ENCODE data around the gene TAS2R14. TPM values are rescaled to one million over a fixed set of nuclear protein-coding genes. Genes with fewer than 3 reads are reported as not detected.

The TAS2R14 gene
- total RNA-seq, 1 donor from 2014 or later = 3.5 TPM

GRCh38 chr12:10941916-10942607 is 3.0 kb upstream of the TAS2R14 start:
- no peak for DNase-seq
- Mint-ChIP-seq H3K27me3 (no peaks in the 10 kb centered on the region), H3K9me3 (peaks cover 18% of the 10 kb centered on the region), H3K27ac (no peak overlapping the region), H3K36me3 (ENCODE audit: low read depth) (peaks cover 7% of the 10 kb centered on the region), H3K4me1 (peaks cover 10% of the 10 kb centered on the region), H3K4me3 (no peak overlapping the region)
- intact Hi-C loops (cut with micrococcal nuclease) = no loop called here

DNA sequence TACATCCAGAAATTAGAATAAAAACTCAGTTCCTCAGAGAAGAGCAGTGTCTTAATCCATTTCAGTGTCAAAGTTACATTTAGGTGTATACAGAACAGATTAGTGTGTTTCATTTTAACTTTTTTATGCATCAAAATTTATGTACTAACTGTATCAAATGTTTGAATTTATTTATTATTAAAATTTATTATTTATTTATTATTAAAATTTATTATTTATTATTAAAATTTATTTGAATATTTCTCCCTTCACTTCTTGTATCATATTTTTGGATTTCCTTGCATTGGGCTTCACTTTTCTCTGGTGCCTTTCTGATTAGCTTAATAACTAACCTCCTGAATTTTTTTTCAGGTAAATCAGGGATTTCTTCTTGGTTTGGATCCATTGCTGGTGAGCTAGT is 2.3 kb upstream of the TAS2R14 start:
- Mint-ChIP-seq H3K4me1 (peaks cover 10% of the 10 kb centered on the region), H3K4me3 (no peak overlapping the region), H3K36me3 (ENCODE audit: low read depth) (peaks cover 2% of the 10 kb centered on the region), H3K27ac (no peak overlapping the region), H3K9me3 (peaks cover 11% of the 10 kb centered on the region), H3K27me3 (no peaks in the 10 kb centered on the region)
- intact Hi-C loops (cut with micrococcal nuclease) = no loop called here
- no peak for DNase-seq

DNA sequence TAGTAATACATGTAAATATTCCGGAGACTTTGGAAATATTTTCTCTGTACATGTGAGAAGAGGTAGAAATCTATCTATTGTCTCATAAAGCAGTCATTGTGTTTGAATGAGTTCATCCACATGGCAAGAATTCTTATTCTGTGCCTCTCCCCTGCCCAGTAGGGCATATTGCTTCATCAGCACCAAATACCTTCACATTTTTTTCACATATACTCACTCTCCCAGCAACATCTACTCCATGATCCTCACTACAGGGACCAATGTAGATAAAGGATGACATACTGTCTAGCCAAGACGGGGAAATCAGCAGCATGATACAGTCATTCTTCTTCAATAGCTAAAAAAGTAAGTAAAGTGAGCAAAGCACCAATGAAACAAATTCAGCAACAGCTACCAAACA is 1.3 kb upstream of the TAS2R14 start:
- intact Hi-C loops (cut with micrococcal nuclease) = no loop called here
- no peaks in the 10 kb centered on the region for H3K36me3 Mint-ChIP-seq (ENCODE audit: low read depth)
- no peaks in the 10 kb centered on the region for H3K27me3 Mint-ChIP-seq
- no peak for DNase-seq
- no peak overlapping the region for H3K4me3 Mint-ChIP-seq
- H3K27ac Mint-ChIP-seq = no peak overlapping the region
- H3K9me3 Mint-ChIP-seq = peaks cover 6% of the 10 kb centered on the region
- H3K4me1 Mint-ChIP-seq = peaks cover 10% of the 10 kb centered on the region

DNA sequence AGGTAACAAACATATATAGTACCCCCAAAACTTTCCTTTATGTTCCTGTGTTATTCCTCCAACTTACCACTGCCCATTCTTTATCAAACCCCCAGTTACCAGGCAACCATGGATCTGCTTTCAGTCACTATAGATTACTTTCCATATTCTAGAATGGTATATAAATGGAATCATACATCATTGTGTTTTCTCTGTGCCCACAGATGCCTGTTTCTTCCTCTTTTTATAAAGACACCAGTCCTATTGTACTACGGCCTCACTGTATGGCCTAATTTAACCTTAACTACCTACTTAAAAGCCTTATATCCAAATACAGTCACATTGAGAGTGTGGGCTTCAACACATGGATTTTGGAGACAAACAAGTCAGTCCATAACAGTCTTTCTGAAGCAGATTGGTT is 2.6 kb downstream of the TAS2R14 start:
- Mint-ChIP-seq H3K4me1 (peaks cover 2% of the 10 kb centered on the region), H3K27ac (no peak overlapping the region)

DNA sequence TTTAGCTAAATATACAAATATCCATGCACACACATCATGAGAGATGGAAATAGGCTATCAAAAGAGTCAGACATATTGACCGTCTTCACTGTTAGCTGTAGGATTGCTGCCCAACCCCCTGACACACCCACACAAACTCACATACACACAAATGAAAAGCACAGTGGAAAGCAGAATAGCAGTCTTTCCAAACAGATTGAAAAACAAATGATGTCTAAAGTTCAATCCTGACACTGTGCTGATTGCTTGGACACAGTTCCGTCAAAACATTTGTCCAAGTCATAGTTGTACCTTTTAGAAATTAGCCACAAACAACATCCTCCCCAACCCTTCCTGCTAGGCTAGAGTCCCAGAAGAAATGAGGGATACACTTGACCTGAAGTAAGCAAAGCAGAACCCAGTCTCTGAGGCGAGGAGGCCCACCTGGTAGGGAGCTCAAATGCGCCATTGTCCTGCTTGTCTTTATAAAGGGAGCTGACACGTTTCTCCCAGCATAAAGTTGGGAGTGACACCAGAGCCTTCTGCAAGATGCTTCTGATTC is 10.2 kb downstream of the TAS2R14 start, which contains the start of gene PRH2:
TSS of gene PRH2 (plus strand) at position 491 of the 541 bp plus-strand sequence. CDS start at position 529, 38 bp downstream.
- Mint-ChIP-seq H3K4me3 (no peak within 1 kb of the TSS), H3K36me3 (ENCODE audit: low read depth) (no peaks in the 10 kb centered on the region), H3K27ac (no peak within 1 kb of the TSS), H3K9me3 (no peaks in the 10 kb centered on the region), H3K4me1 (peaks cover 2% of the 10 kb centered on the region), H3K27me3 (no peaks in the 10 kb centered on the region)
- intact Hi-C loops (cut with micrococcal nuclease) = no loop called here
- no peak for DNase-seq

More for the DNA sequence above, 2.6 kb downstream of the TAS2R14 start:
- intact Hi-C loops (cut with micrococcal nuclease) = no loop called here
- no peak for DNase-seq
- Mint-ChIP-seq H3K36me3 (ENCODE audit: low read depth) (no peaks in the 10 kb centered on the region), H3K9me3 (no peaks in the 10 kb centered on the region), H3K4me3 (no peak overlapping the region), H3K27me3 (no peaks in the 10 kb centered on the region)

- no peaks in the 10 kb centered on the region for H3K27me3 Mint-ChIP-seq
- no peak overlapping the region for H3K27ac Mint-ChIP-seq
Measured at GRCh38 chr12:10926269-10926668, 12.8 kb downstream of the TAS2R14 start.

DNA sequence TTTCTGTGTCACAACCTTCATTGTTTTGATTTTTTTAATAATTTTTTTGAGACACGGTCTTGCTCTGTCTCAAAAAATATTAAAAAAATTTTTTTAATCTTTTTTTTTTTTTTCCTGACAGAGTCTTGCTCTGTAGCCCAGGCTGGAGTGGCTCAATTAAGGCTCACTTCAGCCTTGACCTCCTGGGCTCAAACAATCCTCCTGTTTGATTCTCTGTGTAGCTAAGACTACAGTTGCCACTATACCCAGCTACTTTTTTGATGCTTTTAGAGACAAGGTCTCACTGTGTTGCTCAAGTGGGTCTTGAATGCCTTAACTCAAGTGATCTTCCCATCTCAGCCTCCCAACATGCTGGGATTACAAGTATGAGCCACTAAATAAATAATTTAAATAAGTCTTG is 19.3 kb downstream of the TAS2R14 start:
- Mint-ChIP-seq H3K9me3 (no peaks in the 10 kb centered on the region), H3K4me3 (no peak overlapping the region), H3K4me1 (no peaks in the 10 kb centered on the region), H3K27me3 (no peaks in the 10 kb centered on the region), H3K27ac (no peak overlapping the region), H3K36me3 (ENCODE audit: low read depth) (no peaks in the 10 kb centered on the region)
- intact Hi-C loops (cut with micrococcal nuclease) = no loop called here
- no peak for DNase-seq

More at GRCh38 chr12:10926269-10926668, 12.8 kb downstream of the TAS2R14 start:
- no peak for DNase-seq
- Mint-ChIP-seq H3K4me1 (no peaks in the 10 kb centered on the region), H3K9me3 (no peaks in the 10 kb centered on the region), H3K36me3 (ENCODE audit: low read depth) (no peaks in the 10 kb centered on the region), H3K4me3 (no peak overlapping the region)
- intact Hi-C loops (cut with micrococcal nuclease) = no loop called here

GRCh38 chr12:10910380-10910779 is 28.7 kb downstream of the TAS2R14 start:
- no peaks in the 10 kb centered on the region for H3K9me3 Mint-ChIP-seq
- no peaks in the 10 kb centered on the region for H3K27me3 Mint-ChIP-seq

DNA sequence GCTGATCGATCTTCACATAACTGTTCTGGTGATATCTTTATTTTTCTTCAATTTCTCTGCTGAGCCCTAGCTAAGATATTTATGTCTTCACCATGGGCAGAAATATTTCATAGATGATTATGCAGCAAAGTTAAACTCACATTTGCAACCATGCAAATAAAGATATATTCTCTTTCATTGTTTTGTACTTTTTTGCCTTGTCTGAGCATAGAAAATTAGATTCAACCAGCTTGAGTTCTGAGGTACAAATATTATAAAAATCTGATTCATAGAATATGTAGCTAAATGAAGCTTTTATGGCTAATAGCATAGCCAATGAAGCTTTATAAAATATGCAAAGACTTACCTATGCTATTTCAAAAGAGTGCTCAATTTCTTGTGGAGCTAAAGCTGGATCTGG is 29.6 kb downstream of the TAS2R14 start, which contains the start of gene TAS2R13:
TSS of gene TAS2R13 (minus strand) at position 101 of the 400 bp plus-strand sequence. CDS start 264 bp downstream, outside the sequence.
- H3K9me3 Mint-ChIP-seq = peaks cover 8% of the 10 kb centered on the region
- H3K36me3 Mint-ChIP-seq (ENCODE audit: low read depth) = peaks cover 2% of the 10 kb centered on the region
- no peaks in the 10 kb centered on the region for H3K27me3 Mint-ChIP-seq
- H3K4me3 Mint-ChIP-seq = no peak within 1 kb of the TSS
- no peak within 1 kb of the TSS for H3K27ac Mint-ChIP-seq
- H3K4me1 Mint-ChIP-seq = no peaks in the 10 kb centered on the region
- no peak for DNase-seq
- intact Hi-C loops (cut with micrococcal nuclease) = no loop called here

More at GRCh38 chr12:10910380-10910779, 28.7 kb downstream of the TAS2R14 start:
- H3K4me1 Mint-ChIP-seq = no peaks in the 10 kb centered on the region
- no peak overlapping the region for H3K4me3 Mint-ChIP-seq
- no peak for DNase-seq
- intact Hi-C loops (cut with micrococcal nuclease) = no loop called here
- no peaks in the 10 kb centered on the region for H3K36me3 Mint-ChIP-seq (ENCODE audit: low read depth)
- H3K27ac Mint-ChIP-seq = no peak overlapping the region

DNA sequence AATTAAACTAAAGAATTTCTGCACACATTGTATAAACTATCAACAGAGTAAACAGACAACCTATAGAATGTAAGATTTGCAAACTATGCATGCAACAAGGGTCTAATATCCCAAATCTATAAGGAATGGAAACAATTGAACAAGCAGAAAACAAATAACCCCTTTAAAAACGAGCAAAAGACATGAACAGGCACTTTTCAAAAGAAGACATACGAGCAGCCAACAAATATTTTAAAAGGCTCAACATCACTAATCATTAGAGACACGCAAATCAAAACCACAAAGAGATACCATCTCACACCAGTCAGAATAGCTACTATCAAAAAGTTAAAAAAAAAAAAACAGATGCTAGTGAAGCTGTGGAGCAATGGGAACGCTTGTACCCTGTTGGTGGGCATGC is 34.4 kb downstream of the TAS2R14 start:
- intact Hi-C loops (cut with micrococcal nuclease) = no loop called here
- H3K9me3 Mint-ChIP-seq = peaks cover 12% of the 10 kb centered on the region
- no peaks in the 10 kb centered on the region for H3K27me3 Mint-ChIP-seq
- H3K4me3 Mint-ChIP-seq = no peak overlapping the region
- no peaks in the 10 kb centered on the region for H3K4me1 Mint-ChIP-seq
- peaks cover 7% of the 10 kb centered on the region for H3K36me3 Mint-ChIP-seq (ENCODE audit: low read depth)
- H3K27ac Mint-ChIP-seq = no peak overlapping the region
- DNase-seq = no peak

DNA sequence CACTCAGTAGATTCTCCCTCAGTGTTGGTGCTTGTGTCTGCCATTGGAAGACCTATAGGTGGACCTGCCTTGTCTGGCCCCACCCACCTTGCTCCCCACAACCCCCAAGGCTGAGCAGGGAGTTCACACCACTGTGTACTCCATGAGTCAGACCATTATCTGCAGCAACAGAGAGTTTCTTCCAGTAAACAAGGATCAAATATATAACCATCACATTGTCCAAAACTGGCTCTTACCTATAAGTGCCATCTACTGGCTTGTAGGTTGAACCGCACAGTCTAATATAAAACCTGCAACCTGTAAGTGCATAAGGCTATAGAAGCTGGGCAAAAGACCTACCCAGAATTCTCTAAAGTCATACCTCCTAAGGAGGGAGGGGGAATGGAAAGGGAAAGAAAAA is 37.6 kb downstream of the TAS2R14 start:
- Mint-ChIP-seq H3K36me3 (ENCODE audit: low read depth) (peaks cover 7% of the 10 kb centered on the region), H3K4me1 (no peaks in the 10 kb centered on the region), H3K9me3 (peaks cover 17% of the 10 kb centered on the region), H3K27me3 (no peaks in the 10 kb centered on the region), H3K27ac (no peak overlapping the region), H3K4me3 (no peak overlapping the region)
- intact Hi-C loops (cut with micrococcal nuclease) = no loop called here
- no peak for DNase-seq

- Mint-ChIP-seq H3K4me3 (no peak overlapping the region), H3K4me1 (no peaks in the 10 kb centered on the region), H3K9me3 (peaks cover 17% of the 10 kb centered on the region), H3K36me3 (ENCODE audit: low read depth) (peaks cover 7% of the 10 kb centered on the region), H3K27me3 (no peaks in the 10 kb centered on the region), H3K27ac (no peak overlapping the region)
- intact Hi-C loops (cut with micrococcal nuclease) = no loop called here
- no peak for DNase-seq
Measured at GRCh38 chr12:10900972-10901371, 38.1 kb downstream of the TAS2R14 start.

DNA sequence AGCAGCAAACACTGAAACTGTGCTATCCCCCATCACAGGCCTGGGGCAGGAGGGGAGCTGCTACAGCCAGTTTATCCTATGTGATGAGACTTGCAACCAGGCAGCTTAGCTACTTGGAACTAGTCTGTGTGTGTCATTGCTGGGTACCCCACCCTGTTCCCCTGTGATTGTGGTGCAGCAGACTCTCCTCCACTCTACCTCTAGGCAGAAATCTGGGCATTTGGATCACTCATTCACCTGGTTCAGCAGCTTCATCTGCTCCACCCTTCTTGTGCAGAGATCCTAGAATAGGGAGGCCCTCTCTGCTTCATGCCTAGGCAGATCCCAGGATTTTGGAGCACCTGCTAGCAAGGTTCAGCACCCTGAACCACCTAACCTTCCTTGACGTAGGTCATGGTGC is 38.5 kb downstream of the TAS2R14 start:
- no peak for DNase-seq
- H3K36me3 Mint-ChIP-seq (ENCODE audit: low read depth) = peaks cover 7% of the 10 kb centered on the region
- intact Hi-C loops (cut with micrococcal nuclease) = no loop called here
- H3K9me3 Mint-ChIP-seq = peaks cover 17% of the 10 kb centered on the region
- H3K4me1 Mint-ChIP-seq = no peaks in the 10 kb centered on the region
- H3K4me3 Mint-ChIP-seq = no peak overlapping the region
- H3K27me3 Mint-ChIP-seq = no peaks in the 10 kb centered on the region
- H3K27ac Mint-ChIP-seq = no peak overlapping the region

DNA sequence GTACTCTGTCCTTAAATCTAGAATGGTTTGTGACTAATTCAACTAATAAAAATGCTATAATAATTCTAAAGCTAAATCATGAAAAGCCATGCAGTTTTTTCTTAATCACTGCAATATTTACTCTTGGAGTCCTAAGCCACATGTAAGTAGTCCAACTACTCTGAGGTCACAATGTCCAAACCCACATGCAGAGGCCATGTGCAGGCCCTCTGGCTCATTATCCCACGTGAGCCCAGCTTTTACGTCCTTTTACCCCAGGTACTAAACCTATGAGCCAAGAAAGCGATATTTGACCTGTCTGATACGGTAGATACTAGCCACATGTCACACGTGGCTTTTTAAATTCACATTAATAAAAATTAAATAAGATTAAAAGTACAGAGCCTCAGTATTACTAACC is 42.2 kb downstream of the TAS2R14 start:
- Mint-ChIP-seq H3K4me3 (no peak overlapping the region), H3K27me3 (no peaks in the 10 kb centered on the region), H3K27ac (no peak overlapping the region), H3K4me1 (no peaks in the 10 kb centered on the region), H3K36me3 (ENCODE audit: low read depth) (no peaks in the 10 kb centered on the region), H3K9me3 (peaks cover 5% of the 10 kb centered on the region)
- DNase-seq = no peak
- intact Hi-C loops (cut with micrococcal nuclease) = no loop called here

Measured in activated CD4-positive, alpha-beta T cell treated with anti-CD3 and anti-CD28 coated beads, Interleukin-2, amount 10 ng/mL, durations not matched to agents 24 days and 14 days (primary cell).